ENCODE data around the gene UAP1L1. TPM values are rescaled to one million over a fixed set of nuclear protein-coding genes. Genes with fewer than 3 reads are reported as not detected.

UAP1L1 gene
- total RNA-seq, 2 donors from 2014 or later, result 7.5 to 28.2 TPM

- DNase-seq (ENCODE audit: low spot score in 2 of 2) (no peak), ATAC-seq (no peak)
- no peaks in the 10 kb centered on the region for H3K36me3 Mint-ChIP-seq
- no peaks in the 10 kb centered on the region for H3K9me3 Mint-ChIP-seq
- no peak overlapping the region for H3K27ac Mint-ChIP-seq
Measured at GRCh38 chr9:137065336-137065967, 11.9 kb upstream of the UAP1L1 start.

GRCh38 chr9:137066096-137066861 lies 11.0 kb upstream of the UAP1L1 start:
- no peak for DNase-seq (ENCODE audit: low spot score in 2 of 2)
- Mint-ChIP-seq H3K9me3 (no peaks in the 10 kb centered on the region), H3K27ac (no peak overlapping the region), H3K36me3 (no peaks in the 10 kb centered on the region)
- no peak for ATAC-seq

- peak; percentile 79 to 91 for DNase-seq (ENCODE audit: low spot score in 2 of 2)
- H3K9me3 Mint-ChIP-seq, result no peaks in the 10 kb centered on the region
- peak; percentile 46 to 62 for ATAC-seq
- H3K36me3 Mint-ChIP-seq, result no peaks in the 10 kb centered on the region
- H3K27ac Mint-ChIP-seq, result no peak overlapping the region
Measured at GRCh38 chr9:137067860-137068538, 9.3 kb upstream of the UAP1L1 start.

GRCh38 chr9:137068539-137069507 lies 8.5 kb upstream of the UAP1L1 start:
- Mint-ChIP-seq H3K27ac (no peak overlapping the region), H3K36me3 (no peaks in the 10 kb centered on the region), H3K9me3 (no peaks in the 10 kb centered on the region)
- DNase-seq (ENCODE audit: low spot score in 2 of 2) (no peak), ATAC-seq (no peak)

GRCh38 chr9:137069508-137070091 lies 7.7 kb upstream of the UAP1L1 start:
- ATAC-seq (no peak), DNase-seq (ENCODE audit: low spot score in 2 of 2) (no peak)
- Mint-ChIP-seq H3K9me3 (no peaks in the 10 kb centered on the region), H3K36me3 (no peaks in the 10 kb centered on the region), H3K27ac (no peak overlapping the region)

GRCh38 chr9:137070201-137070905 lies 7.0 kb upstream of the UAP1L1 start, which contains the start of gene SAPCD2:
Gene SAPCD2, minus strand, starts transcription at chr9:137070557. Its CDS starts 97 bp downstream, at chr9:137070460.
- Mint-ChIP-seq H3K27ac (peak within 1 kb of the TSS; percentile 65 to 92), H3K9me3 (no peaks in the 10 kb centered on the region), H3K36me3 (no peaks in the 10 kb centered on the region)
- peak; percentile 84 to 88 for DNase-seq (ENCODE audit: low spot score in 2 of 2)
- ATAC-seq, result peak; percentile 91 to 95

- no peaks in the 10 kb centered on the region for H3K9me3 Mint-ChIP-seq
- DNase-seq (ENCODE audit: low spot score in 2 of 2) (no peak), ATAC-seq (no peak)
- no peaks in the 10 kb centered on the region for H3K36me3 Mint-ChIP-seq
- peak overlapping the region; percentile 65 to 92 for H3K27ac Mint-ChIP-seq
Measured at GRCh38 chr9:137070906-137071275, 6.4 kb upstream of the UAP1L1 start.

- no peaks in the 10 kb centered on the region for H3K9me3 Mint-ChIP-seq
- H3K27ac Mint-ChIP-seq, result peak overlapping the region; percentile 65 to 92
- DNase-seq (ENCODE audit: low spot score in 2 of 2) (no peak), ATAC-seq (no peak)
- H3K36me3 Mint-ChIP-seq, result no peaks in the 10 kb centered on the region
Measured at GRCh38 chr9:137071282-137071681, 6.0 kb upstream of the UAP1L1 start.

GRCh38 chr9:137073992-137074399 lies 3.3 kb upstream of the UAP1L1 start:
- Mint-ChIP-seq H3K27ac (no peak overlapping the region), H3K36me3 (no peaks in the 10 kb centered on the region)

GRCh38 chr9:137074657-137075274 lies 2.6 kb upstream of the UAP1L1 start:
- Mint-ChIP-seq H3K27ac (no peak overlapping the region), H3K9me3 (no peaks in the 10 kb centered on the region), H3K36me3 (no peaks in the 10 kb centered on the region)
- ATAC-seq (no peak), DNase-seq (ENCODE audit: low spot score in 2 of 2) (no peak)

More at GRCh38 chr9:137073992-137074399, 3.3 kb upstream of the UAP1L1 start:
- H3K9me3 Mint-ChIP-seq, result no peaks in the 10 kb centered on the region
- no peak for DNase-seq (ENCODE audit: low spot score in 2 of 2)
- no peak for ATAC-seq

- ATAC-seq (no peak), DNase-seq (ENCODE audit: low spot score in 2 of 2) (no peak)
- Mint-ChIP-seq H3K36me3 (no peaks in the 10 kb centered on the region), H3K27ac (no peak overlapping the region), H3K9me3 (no peaks in the 10 kb centered on the region)
Measured at GRCh38 chr9:137075275-137075775, 2.0 kb upstream of the UAP1L1 start.

GRCh38 chr9:137076636-137077009 lies 694 bp upstream of the UAP1L1 start:
- DNase-seq (ENCODE audit: low spot score in 2 of 2) (no peak), ATAC-seq (no peak)
- Mint-ChIP-seq H3K9me3 (no peaks in the 10 kb centered on the region), H3K36me3 (no peaks in the 10 kb centered on the region), H3K27ac (no peak overlapping the region)

GRCh38 chr9:137077758-137078693 lies 709 bp downstream of the UAP1L1 start:
- H3K27ac Mint-ChIP-seq, result no peak overlapping the region
- ATAC-seq (peak; percentile 37 to 55), DNase-seq (ENCODE audit: low spot score in 2 of 2) (peak in 1 of 2 donors; percentile 43)
- H3K9me3 Mint-ChIP-seq, result no peaks in the 10 kb centered on the region
- no peaks in the 10 kb centered on the region for H3K36me3 Mint-ChIP-seq

GRCh38 chr9:137078701-137079400 lies 1.5 kb downstream of the UAP1L1 start:
- no peaks in the 10 kb centered on the region for H3K9me3 Mint-ChIP-seq
- H3K36me3 Mint-ChIP-seq, result no peaks in the 10 kb centered on the region
- H3K27ac Mint-ChIP-seq, result no peak overlapping the region
- no peak for ATAC-seq
- no peak for DNase-seq (ENCODE audit: low spot score in 2 of 2)

Data from activated naive CD4-positive, alpha-beta T cell treated with anti-CD3 and anti-CD28 coated beads, Interleukin-2, amount 50 U/mL, for 72 hours (primary cell).